Muscle layer of duodenum (tissue), 2 donors: ENCODE data around the gene NEDD9.

Experiments
- H3K27ac ChIP-seq: one replicate; pipeline ENCODE4 v1.7.0; 2013; ENCODE audit warnings: mild to moderate bottlenecking, low read length
- H3K27me3 ChIP-seq: one replicate; pipeline ENCODE4 v1.7.0; 2013; ENCODE audit warnings: low read depth, mild to moderate bottlenecking, control low read depth, low read length
- H3K36me3 ChIP-seq, 2 donors: one replicate each; pipeline ENCODE4 v1.7.0; 2013; ENCODE audit warnings: low read length in 2 of 2, control low read depth in 1 of 2, mild to moderate bottlenecking in 1 of 2; ENCODE audit not compliant: insufficient read depth in 2 of 2, control insufficient read depth in 1 of 2
- H3K4me1 ChIP-seq, 2 donors: one replicate each; pipeline ENCODE4 v1.7.0; 2013; ENCODE audit warnings: low read length in 2 of 2, mild to moderate bottlenecking in 2 of 2, control low read depth in 1 of 2, moderate library complexity in 1 of 2; ENCODE audit not compliant: insufficient read depth in 2 of 2, control insufficient read depth in 1 of 2
- H3K4me3 ChIP-seq, 2 donors: one replicate each; pipeline ENCODE4 v1.7.0; 2013; ENCODE audit warnings: low read length in 2 of 2, low read depth in 1 of 2, mild to moderate bottlenecking in 1 of 2
- H3K9me3 ChIP-seq, 2 donors: one replicate each; pipeline ENCODE4 v1.7.0; 2013; ENCODE audit warnings: low read length in 2 of 2, control low read depth in 1 of 2, mild to moderate bottlenecking in 1 of 2; ENCODE audit not compliant: control insufficient read depth in 1 of 2
- donor health status: healthy.

Gene NEDD9

GRCh38 chr6:11212664-11213063 lies 19.8 kb downstream of the NEDD9 start:
- Histone ChIP-seq H3K4me3 (no peak overlapping the region), H3K9me3 (no peaks in the 10 kb centered on the region), H3K36me3 (peaks cover 0 to 8% of the 10 kb centered on the region in 2 donors), H3K27ac (peak overlapping the region; percentile 58), H3K27me3 (no peaks in the 10 kb centered on the region), H3K4me1 (peaks cover 12 to 13% of the 10 kb centered on the region in 2 donors)

- peaks cover 12 to 13% of the 10 kb centered on the region in 2 donors for H3K4me1 ChIP-seq
- peak overlapping the region; percentile 11 for H3K27ac ChIP-seq
Measured at GRCh38 chr6:11211254-11211653, 21.2 kb downstream of the NEDD9 start.

GRCh38 chr6:11210386-11211138 lies 21.9 kb downstream of the NEDD9 start:
- H3K27me3 ChIP-seq: no peaks in the 10 kb centered on the region
- peaks cover 9 to 13% of the 10 kb centered on the region in 2 donors for H3K4me1 ChIP-seq
- H3K36me3 ChIP-seq: peaks cover 0 to 15% of the 10 kb centered on the region in 2 donors
- H3K9me3 ChIP-seq: no peaks in the 10 kb centered on the region
- peak overlapping the region; percentile 6 for H3K27ac ChIP-seq
- no peak overlapping the region for H3K4me3 ChIP-seq

More at GRCh38 chr6:11211254-11211653, 21.2 kb downstream of the NEDD9 start:
- no peak overlapping the region for H3K4me3 ChIP-seq
- no peaks in the 10 kb centered on the region for H3K9me3 ChIP-seq
- H3K27me3 ChIP-seq: no peaks in the 10 kb centered on the region
- H3K36me3 ChIP-seq: peaks cover 0 to 15% of the 10 kb centered on the region in 2 donors

GRCh38 chr6:11209906-11210305 lies 22.6 kb downstream of the NEDD9 start:
- Histone ChIP-seq H3K27ac (peak overlapping the region; percentile 24), H3K27me3 (no peaks in the 10 kb centered on the region), H3K36me3 (peaks cover 0 to 15% of the 10 kb centered on the region in 2 donors), H3K9me3 (no peaks in the 10 kb centered on the region), H3K4me3 (no peak overlapping the region), H3K4me1 (peaks cover 3 to 13% of the 10 kb centered on the region in 2 donors)

GRCh38 chr6:11209369-11209768 lies 23.1 kb downstream of the NEDD9 start:
- peaks cover 0 to 15% of the 10 kb centered on the region in 2 donors for H3K36me3 ChIP-seq
- no peaks in the 10 kb centered on the region for H3K9me3 ChIP-seq
- H3K4me1 ChIP-seq: peaks cover 0 to 13% of the 10 kb centered on the region in 2 donors
- peak overlapping the region; percentile 24 for H3K27ac ChIP-seq
- no peaks in the 10 kb centered on the region for H3K27me3 ChIP-seq
- no peak overlapping the region for H3K4me3 ChIP-seq

GRCh38 chr6:11208854-11209253 lies 23.6 kb downstream of the NEDD9 start:
- Histone ChIP-seq H3K27ac (no peak overlapping the region), H3K27me3 (no peaks in the 10 kb centered on the region), H3K4me3 (no peak overlapping the region), H3K36me3 (peaks cover 0 to 15% of the 10 kb centered on the region in 2 donors), H3K4me1 (peaks cover 0 to 13% of the 10 kb centered on the region in 2 donors), H3K9me3 (no peaks in the 10 kb centered on the region)

GRCh38 chr6:11208267-11208666 lies 24.2 kb downstream of the NEDD9 start:
- no peaks in the 10 kb centered on the region for H3K27me3 ChIP-seq
- H3K4me1 ChIP-seq: peaks cover 0 to 10% of the 10 kb centered on the region in 2 donors
- no peak overlapping the region for H3K27ac ChIP-seq
- H3K36me3 ChIP-seq: peaks cover 0 to 15% of the 10 kb centered on the region in 2 donors
- no peak overlapping the region for H3K4me3 ChIP-seq
- no peaks in the 10 kb centered on the region for H3K9me3 ChIP-seq

- Histone ChIP-seq H3K4me3 (no peak overlapping the region), H3K27ac (peak overlapping the region; percentile 84)
Measured at GRCh38 chr6:11207199-11207968, 25.1 kb downstream of the NEDD9 start.

GRCh38 chr6:11206576-11206975 lies 25.9 kb downstream of the NEDD9 start:
- Histone ChIP-seq H3K9me3 (no peaks in the 10 kb centered on the region), H3K27me3 (no peaks in the 10 kb centered on the region), H3K36me3 (peaks cover 0 to 15% of the 10 kb centered on the region in 2 donors), H3K27ac (peak overlapping the region; percentile 84), H3K4me1 (peaks cover 0 to 14% of the 10 kb centered on the region in 2 donors), H3K4me3 (no peak overlapping the region)

More at GRCh38 chr6:11207199-11207968, 25.1 kb downstream of the NEDD9 start:
- H3K36me3 ChIP-seq: peaks cover 0 to 15% of the 10 kb centered on the region in 2 donors
- H3K9me3 ChIP-seq: no peaks in the 10 kb centered on the region
- peaks cover 0 to 14% of the 10 kb centered on the region in 2 donors for H3K4me1 ChIP-seq
- no peaks in the 10 kb centered on the region for H3K27me3 ChIP-seq

- no peak overlapping the region for H3K4me3 ChIP-seq
- H3K4me1 ChIP-seq: peaks cover 0 to 8% of the 10 kb centered on the region in 2 donors
- H3K36me3 ChIP-seq: peaks cover 0 to 15% of the 10 kb centered on the region in 2 donors
- H3K27me3 ChIP-seq: no peaks in the 10 kb centered on the region
- H3K9me3 ChIP-seq: no peaks in the 10 kb centered on the region
- H3K27ac ChIP-seq: no peak overlapping the region
Measured at GRCh38 chr6:11204794-11205366, 27.6 kb downstream of the NEDD9 start.

GRCh38 chr6:11204005-11204399 lies 28.5 kb downstream of the NEDD9 start:
- no peaks in the 10 kb centered on the region for H3K9me3 ChIP-seq
- H3K4me1 ChIP-seq: peaks cover 0 to 8% of the 10 kb centered on the region in 2 donors
- no peaks in the 10 kb centered on the region for H3K27me3 ChIP-seq
- H3K36me3 ChIP-seq: peaks cover 0 to 15% of the 10 kb centered on the region in 2 donors
- H3K27ac ChIP-seq: no peak overlapping the region
- H3K4me3 ChIP-seq: no peak overlapping the region
